ENCODE results near the gene LMBR1.

LMBR1 gene

DNA sequence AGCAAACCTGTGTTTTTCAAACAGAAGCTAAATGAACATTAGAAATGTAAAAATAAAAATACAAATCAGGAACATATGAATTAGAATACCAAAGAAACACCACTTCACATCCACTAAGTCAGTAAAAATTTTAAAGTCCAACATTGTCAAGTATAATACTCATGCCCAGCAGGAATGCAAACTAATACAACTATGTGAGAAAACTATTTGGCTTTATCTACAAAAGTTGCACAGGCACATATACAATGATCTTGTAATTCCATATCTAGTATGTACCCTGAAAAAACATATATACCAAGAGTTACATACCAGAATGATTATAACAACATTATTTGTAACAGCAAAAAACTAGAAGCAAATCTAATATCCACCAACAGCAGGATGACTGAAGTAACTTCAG, 161.3 kb downstream of the LMBR1 start:
- H3K4me1 ChIP-seq (ENCODE audit: insufficient read depth, low read length), result peaks cover 11% of the 10 kb centered on the region
- no peak for DNase-seq

GRCh38 chr7:156725936-156726335, 167.0 kb downstream of the LMBR1 start:
- H2AFZ ChIP-seq (ENCODE audit: low read depth, low read length), result no peak overlapping the region
- TF ChIP-seq EZH2 (IDR thresholded peaks at IDR 0.05; ENCODE audit: borderline replicate concordance, low read depth, low read length, severe bottlenecking), result no peak
- no peak for TF ChIP-seq CTCF (IDR thresholded peaks at IDR 0.05; ENCODE audit: borderline replicate concordance, extremely low read depth, low read length, poor library complexity, severe bottlenecking)
- no peaks in the 10 kb centered on the region for H3K27me3 ChIP-seq (ENCODE audit: insufficient read depth, low read length, poor library complexity)
- no peaks in the 10 kb centered on the region for H3K4me1 ChIP-seq (ENCODE audit: insufficient read depth, low read length)
- peaks cover 6% of the 10 kb centered on the region; the same call in 1 of the 2 replicates for H3K36me3 ChIP-seq (ENCODE audit: insufficient read depth, low read length)
- no peak overlapping the region for H3K27ac ChIP-seq (ENCODE audit: low read length)
- no peak overlapping the region for H3K4me3 ChIP-seq (ENCODE audit: low read depth in 1 of 2, low read length in 2 of 2)
- no peak overlapping the region for H3K9ac ChIP-seq (ENCODE audit: low read depth, low read length)
- no peaks in the 10 kb centered on the region for H3K79me2 ChIP-seq (ENCODE audit: insufficient read depth, low read length)
- H3K9me3 ChIP-seq (ENCODE audit: insufficient read depth, low read length, severe bottlenecking), result no peaks in the 10 kb centered on the region
- DNase-seq, result no peak
- no peaks in the 10 kb centered on the region for H4K20me1 ChIP-seq (ENCODE audit: insufficient read depth, low read length)
- no peak for ATAC-seq (ENCODE audit: insufficient read depth, low read depth)
- H3K4me2 ChIP-seq (ENCODE audit: insufficient read depth, low read length), result no peak overlapping the region

More for the DNA sequence above, 161.3 kb downstream of the LMBR1 start:
- Histone ChIP-seq H4K20me1 (ENCODE audit: insufficient read depth, low read length) (no peaks in the 10 kb centered on the region), H3K27me3 (ENCODE audit: insufficient read depth, low read length, poor library complexity) (no peaks in the 10 kb centered on the region), H3K4me2 (ENCODE audit: insufficient read depth, low read length) (no peak overlapping the region), H3K9me3 (ENCODE audit: insufficient read depth, low read length, severe bottlenecking) (peaks cover 16% of the 10 kb centered on the region), H3K9ac (ENCODE audit: low read depth, low read length) (no peak overlapping the region), H3K79me2 (ENCODE audit: insufficient read depth, low read length) (no peaks in the 10 kb centered on the region), H2AFZ (ENCODE audit: low read depth, low read length) (no peak overlapping the region), H3K27ac (ENCODE audit: low read length) (no peak overlapping the region), H3K4me3 (ENCODE audit: low read depth in 1 of 2, low read length in 2 of 2) (no peak overlapping the region), H3K36me3 (ENCODE audit: insufficient read depth, low read length) (peaks cover 39% of the 10 kb centered on the region)
- no peak for ATAC-seq (ENCODE audit: insufficient read depth, low read depth)
- TF ChIP-seq CTCF (IDR thresholded peaks at IDR 0.05; ENCODE audit: borderline replicate concordance, extremely low read depth, low read length, poor library complexity, severe bottlenecking) (no peak), EZH2 (IDR thresholded peaks at IDR 0.05; ENCODE audit: borderline replicate concordance, low read depth, low read length, severe bottlenecking) (no peak)

DNA sequence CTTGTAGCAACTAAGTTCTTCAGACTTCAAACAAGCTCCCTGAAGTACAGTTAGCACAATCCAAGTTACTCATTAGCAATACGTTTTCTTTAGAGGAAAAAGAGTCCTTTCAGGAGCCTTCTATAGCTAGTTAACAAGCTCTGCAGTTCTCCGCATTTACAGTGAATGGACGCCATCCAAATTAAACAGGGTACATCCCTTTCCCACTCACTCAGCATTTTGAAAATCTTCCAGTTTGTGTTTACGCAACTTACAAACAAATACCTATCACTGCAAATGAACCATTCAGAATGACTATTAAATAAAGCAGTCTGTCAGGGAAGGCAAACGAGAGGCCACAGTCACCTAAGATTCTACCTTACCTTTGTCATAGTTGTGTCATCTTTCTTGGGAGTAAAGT, 167.9 kb downstream of the LMBR1 start:
- peaks cover 6% of the 10 kb centered on the region; the same call in 1 of the 2 replicates for H3K36me3 ChIP-seq (ENCODE audit: insufficient read depth, low read length)
- H2AFZ ChIP-seq (ENCODE audit: low read depth, low read length), result no peak overlapping the region
- H3K9ac ChIP-seq (ENCODE audit: low read depth, low read length), result no peak overlapping the region
- TF ChIP-seq CTCF (IDR thresholded peaks at IDR 0.05; ENCODE audit: borderline replicate concordance, extremely low read depth, low read length, poor library complexity, severe bottlenecking) (no peak), EZH2 (IDR thresholded peaks at IDR 0.05; ENCODE audit: borderline replicate concordance, low read depth, low read length, severe bottlenecking) (no peak)
- no peaks in the 10 kb centered on the region for H4K20me1 ChIP-seq (ENCODE audit: insufficient read depth, low read length)
- no peak overlapping the region for H3K4me3 ChIP-seq (ENCODE audit: low read depth in 1 of 2, low read length in 2 of 2)
- no peak for DNase-seq
- no peaks in the 10 kb centered on the region for H3K9me3 ChIP-seq (ENCODE audit: insufficient read depth, low read length, severe bottlenecking)
- H3K27me3 ChIP-seq (ENCODE audit: insufficient read depth, low read length, poor library complexity), result no peaks in the 10 kb centered on the region
- no peak for ATAC-seq (ENCODE audit: insufficient read depth, low read depth)
- no peak overlapping the region for H3K27ac ChIP-seq (ENCODE audit: low read length)
- no peaks in the 10 kb centered on the region for H3K79me2 ChIP-seq (ENCODE audit: insufficient read depth, low read length)
- H3K4me2 ChIP-seq (ENCODE audit: insufficient read depth, low read length), result no peak overlapping the region
- H3K4me1 ChIP-seq (ENCODE audit: insufficient read depth, low read length), result no peaks in the 10 kb centered on the region
